T-helper 1 cell treated with Interleukin-12 subunit alpha and Interleukin-12 subunit beta and Interleukin-4 antibody, amounts not matched to agents 30 μg/mL and 1 μg/mL, for 36 hours (primary cell): ENCODE results near the gene ZNF256.
"Not testable (repeated sequence)": the region's sequence is repeated elsewhere in the genome, so short reads cannot be mapped to it uniquely, and the experiment has no call there.

ENCODE experiments used
- H3K27ac Mint-ChIP-seq: one replicate; pipeline ENCODE4 v1.8.0; 2021; ENCODE audit warnings: mild to moderate bottlenecking, mixed read lengths
- H3K27me3 Mint-ChIP-seq: one replicate; pipeline ENCODE4 v1.8.0; 2021; ENCODE audit warnings: low read depth, mixed read lengths
- H3K36me3 Mint-ChIP-seq: one replicate; pipeline ENCODE4 v1.8.0; 2021; ENCODE audit warnings: low read depth, mixed read lengths
- H3K4me1 Mint-ChIP-seq: one replicate; pipeline ENCODE4 v1.8.0; 2021; ENCODE audit warnings: low read depth, mixed read lengths
- H3K4me3 Mint-ChIP-seq: one replicate; pipeline ENCODE4 v1.8.0; 2021; ENCODE audit warnings: mild to moderate bottlenecking, moderate library complexity, mixed read lengths
- H3K9me3 Mint-ChIP-seq: one replicate; pipeline ENCODE4 v1.8.0; 2021; ENCODE audit warnings: mixed read lengths

ZNF256 gene

DNA sequence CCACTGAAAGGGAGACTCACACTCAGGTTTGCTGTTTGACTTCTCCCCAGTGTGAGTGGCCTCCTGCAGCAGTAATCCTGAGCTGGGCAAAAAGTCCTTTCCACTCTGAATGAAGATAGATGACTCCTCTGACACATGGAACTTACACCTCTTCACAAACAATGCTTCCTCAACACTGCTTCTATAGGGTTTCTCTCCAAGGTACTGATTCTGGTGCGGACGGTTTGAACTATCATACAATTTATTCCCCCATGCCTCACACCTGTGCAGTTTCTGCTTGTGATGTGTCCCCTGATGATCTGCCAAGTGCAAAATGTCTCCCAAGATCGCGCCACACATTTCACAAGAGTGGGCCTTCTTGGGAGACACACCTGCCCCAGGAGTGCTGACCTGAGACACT lies 19.9 kb downstream of the ZNF256 start:
- Mint-ChIP-seq H3K36me3 (peaks cover 12% of the 10 kb centered on the region), H3K27ac (no peak overlapping the region), H3K27me3 (no peaks in the 10 kb centered on the region), H3K4me1 (no peaks in the 10 kb centered on the region), H3K9me3 (peaks cover 62% of the 10 kb centered on the region), H3K4me3 (no peak overlapping the region)

DNA sequence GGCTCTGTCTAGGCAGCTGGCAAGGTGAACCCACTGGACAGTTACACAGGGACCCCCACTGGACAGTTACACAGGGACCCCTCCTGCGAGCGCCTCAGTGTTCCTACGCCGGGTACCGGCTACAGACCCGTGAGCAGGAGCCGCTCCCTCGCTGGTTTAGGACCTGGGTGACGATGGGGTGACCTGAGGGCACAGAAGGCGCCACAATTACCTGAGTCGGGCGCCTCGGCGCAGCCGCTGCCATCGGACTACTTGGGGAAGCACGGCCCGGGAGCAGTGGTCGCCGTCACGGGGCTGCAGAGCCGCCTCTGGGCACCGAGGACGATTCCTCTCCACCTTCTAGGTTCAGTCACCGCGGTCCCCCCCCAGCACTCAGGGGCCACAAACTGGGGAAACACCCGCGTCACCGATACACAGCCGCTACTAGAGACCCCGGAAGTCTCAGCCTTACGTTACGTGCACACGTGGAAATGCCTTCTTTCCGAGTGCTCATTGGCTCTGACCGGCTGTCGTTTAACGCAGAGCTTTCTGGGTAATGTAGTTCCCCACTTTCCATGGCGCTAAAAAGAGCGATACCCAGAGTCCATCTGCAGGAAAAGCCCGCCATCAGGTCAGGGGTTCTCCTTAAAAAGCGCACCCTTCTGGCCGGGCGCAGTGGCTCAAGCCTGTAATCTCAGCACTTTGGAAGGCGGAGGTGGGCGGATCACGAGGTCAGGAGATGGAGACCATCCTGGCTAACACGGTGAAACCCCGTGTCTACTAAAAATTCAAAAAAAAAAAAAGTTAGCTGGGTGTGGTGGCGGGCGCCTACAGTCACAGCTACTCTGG lies 31.1 kb downstream of the ZNF256 start, which contains the start of gene ZNF417:
Gene ZNF417 (minus strand): TSS at position 425 of the 828 bp plus-strand sequence. CDS start 181 bp downstream, at position 244.
- peak within 1 kb of the TSS; percentile 96 for H3K27ac Mint-ChIP-seq
- peak within 1 kb of the TSS; percentile 95 for H3K4me3 Mint-ChIP-seq
- H3K9me3 Mint-ChIP-seq = peaks cover 66% of the 10 kb centered on the region
- peaks cover 55% of the 10 kb centered on the region for H3K36me3 Mint-ChIP-seq
- H3K4me1 Mint-ChIP-seq = peaks cover 22% of the 10 kb centered on the region
- not testable (repeated sequence) for H3K27me3 Mint-ChIP-seq

DNA sequence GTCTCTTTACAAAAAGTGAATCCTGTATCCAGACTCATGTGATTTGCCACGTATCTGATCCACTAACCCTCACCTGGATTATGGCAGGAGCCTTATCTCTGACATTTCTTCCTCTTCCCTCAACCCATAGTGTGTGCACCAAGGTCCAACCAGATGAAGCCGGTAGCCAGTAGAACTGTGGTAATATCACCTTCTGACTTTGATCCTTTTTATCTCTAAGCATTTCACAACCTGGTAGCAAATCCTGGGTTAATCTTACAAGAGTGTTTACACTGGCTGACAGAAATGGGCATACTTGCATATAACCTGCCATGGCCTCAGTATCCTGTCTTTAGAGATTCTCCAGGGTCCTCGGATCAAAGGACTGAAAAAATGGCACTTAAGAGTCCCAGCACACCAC lies 33.0 kb downstream of the ZNF256 start:
- H3K9me3 Mint-ChIP-seq = peaks cover 62% of the 10 kb centered on the region
- peak overlapping the region; percentile 40 for H3K4me3 Mint-ChIP-seq
- peaks cover 22% of the 10 kb centered on the region for H3K4me1 Mint-ChIP-seq
- peaks cover 64% of the 10 kb centered on the region for H3K36me3 Mint-ChIP-seq
- H3K27me3 Mint-ChIP-seq = no peaks in the 10 kb centered on the region
- H3K27ac Mint-ChIP-seq = no peak overlapping the region

DNA sequence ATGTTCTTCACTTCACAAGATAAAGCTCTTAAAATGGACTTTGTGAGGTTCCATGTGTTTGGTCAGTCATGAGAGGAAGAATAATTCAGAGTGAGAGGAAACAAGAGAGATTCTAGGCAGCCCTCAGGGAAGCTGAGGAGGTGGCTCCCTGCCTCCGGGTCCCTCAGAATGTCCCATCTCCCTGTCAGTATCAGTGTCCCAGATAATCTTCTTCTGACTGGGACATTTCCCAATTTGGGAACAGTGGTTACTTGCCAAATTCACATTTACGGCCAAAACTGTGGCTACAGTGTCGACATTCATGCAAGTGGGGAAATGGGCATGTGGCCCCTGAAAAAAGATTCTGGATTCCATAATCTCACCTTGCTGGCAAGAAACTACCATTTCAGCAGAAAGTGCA lies 40.1 kb downstream of the ZNF256 start:
- Mint-ChIP-seq H3K4me1 (peaks cover 3% of the 10 kb centered on the region), H3K36me3 (peaks cover 71% of the 10 kb centered on the region), H3K27me3 (no peaks in the 10 kb centered on the region), H3K4me3 (no peak overlapping the region), H3K9me3 (peaks cover 63% of the 10 kb centered on the region), H3K27ac (no peak overlapping the region)

- peaks cover 53% of the 10 kb centered on the region for H3K9me3 Mint-ChIP-seq
- H3K36me3 Mint-ChIP-seq = peaks cover 51% of the 10 kb centered on the region
- H3K4me1 Mint-ChIP-seq = peaks cover 3% of the 10 kb centered on the region
- no peaks in the 10 kb centered on the region for H3K27me3 Mint-ChIP-seq
- no peak overlapping the region for H3K4me3 Mint-ChIP-seq
- H3K27ac Mint-ChIP-seq = no peak overlapping the region
Observed at GRCh38 chr19:57905258-57905657, 42.2 kb downstream of the ZNF256 start.

- peaks cover 40% of the 10 kb centered on the region for H3K36me3 Mint-ChIP-seq
- peaks cover 3% of the 10 kb centered on the region for H3K4me1 Mint-ChIP-seq
- H3K4me3 Mint-ChIP-seq = no peak overlapping the region
- no peaks in the 10 kb centered on the region for H3K27me3 Mint-ChIP-seq
- H3K9me3 Mint-ChIP-seq = peaks cover 50% of the 10 kb centered on the region
- H3K27ac Mint-ChIP-seq = no peak overlapping the region
Observed at GRCh38 chr19:57903618-57904184, 43.8 kb downstream of the ZNF256 start.

DNA sequence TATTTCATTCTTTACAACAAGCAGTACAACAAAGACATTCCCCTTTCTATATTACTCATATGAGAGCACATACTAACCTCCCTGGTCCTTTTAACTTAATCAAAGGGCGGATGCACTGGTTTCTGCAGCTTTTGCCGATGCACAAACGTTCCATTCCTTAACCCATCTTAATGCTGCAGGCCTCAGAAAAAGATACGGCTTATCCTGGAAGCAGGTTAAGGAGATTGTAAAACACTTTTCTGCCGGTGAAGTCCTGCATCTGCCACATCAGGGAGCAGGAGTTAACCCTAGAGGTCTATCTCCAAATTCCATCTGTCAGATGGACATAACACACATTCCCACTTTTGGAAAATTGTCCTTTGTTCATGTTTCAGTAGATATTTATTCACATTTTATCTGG lies 47.2 kb downstream of the ZNF256 start:
- Mint-ChIP-seq H3K27me3 (no peaks in the 10 kb centered on the region), H3K4me3 (no peak overlapping the region), H3K9me3 (peaks cover 49% of the 10 kb centered on the region), H3K27ac (no peak overlapping the region), H3K4me1 (peaks cover 3% of the 10 kb centered on the region), H3K36me3 (peaks cover 13% of the 10 kb centered on the region)
